Stimulated activated naive CD4-positive, alpha-beta T cell treated with Interleukin-2 at 50 U/mL for 16 hours (primary cell): Measurements from ENCODE around the gene CTU1.

Experiments
- DNase-seq: peaks from one replicate; lab custom pipeline; 2025; lab: John Stamatoyannopoulos, UW

CTU1 gene

GRCh38 chr19:51131780-51132680, 23.8 kb upstream of the CTU1 start:
- no peak for DNase-seq

GRCh38 chr19:51129716-51130115, 21.5 kb upstream of the CTU1 start:
- DNase-seq: no peak

- DNase-seq: no peak
Measured at GRCh38 chr19:51128227-51128626, 20.0 kb upstream of the CTU1 start.

- DNase-seq: no peak
Measured at GRCh38 chr19:51127755-51128154, 19.5 kb upstream of the CTU1 start.

GRCh38 chr19:51127032-51127431, 18.8 kb upstream of the CTU1 start:
- no peak for DNase-seq

GRCh38 chr19:51125421-51126075, 17.3 kb upstream of the CTU1 start:
- DNase-seq: no peak

- no peak for DNase-seq
Measured at GRCh38 chr19:51124729-51125128, 16.5 kb upstream of the CTU1 start, which contains the start of gene SIGLEC9. Gene SIGLEC9, plus strand, starts transcription at chr19:51124906. Its CDS starts 69 bp downstream, at chr19:51124975.

GRCh38 chr19:51124216-51124615, 16.0 kb upstream of the CTU1 start:
- DNase-seq: no peak

- DNase-seq: no peak
Measured at GRCh38 chr19:51123802-51124201, 15.6 kb upstream of the CTU1 start.

- no peak for DNase-seq
Measured at GRCh38 chr19:51123381-51123800, 15.2 kb upstream of the CTU1 start.

- DNase-seq: no peak
Measured at GRCh38 chr19:51122112-51122981, 14.1 kb upstream of the CTU1 start.

GRCh38 chr19:51121257-51121656, 13.0 kb upstream of the CTU1 start:
- no peak for DNase-seq

GRCh38 chr19:51120160-51120559, 12.0 kb upstream of the CTU1 start:
- no peak for DNase-seq

- no peak for DNase-seq
Measured at GRCh38 chr19:51119611-51120010, 11.4 kb upstream of the CTU1 start.

GRCh38 chr19:51119101-51119500, 10.9 kb upstream of the CTU1 start:
- no peak for DNase-seq

- no peak for DNase-seq
Measured at GRCh38 chr19:51116736-51117286, 8.6 kb upstream of the CTU1 start.

- no peak for DNase-seq
Measured at GRCh38 chr19:51114087-51114729, 6.0 kb upstream of the CTU1 start.

GRCh38 chr19:51111606-51112005, 3.4 kb upstream of the CTU1 start:
- DNase-seq: no peak

- DNase-seq: no peak
Measured at GRCh38 chr19:51110666-51110971, 2.4 kb upstream of the CTU1 start.

- DNase-seq: peak; percentile 86
Measured at GRCh38 chr19:51108805-51109146, 567 bp upstream of the CTU1 start.

GRCh38 chr19:51107406-51108065, 673 bp downstream of the CTU1 start:
- DNase-seq: no peak
